Hematopoietic multipotent progenitor cell treated with erythropoietin and hydrocortisone succinate and interleukin-3 and kit ligand, for 8 days (in vitro differentiated cells): Measurements from ENCODE around the gene GALNT9.
"Not testable (repeated sequence)": the region's sequence is repeated elsewhere in the genome, so short reads cannot be mapped to it uniquely, and the experiment has no call there.

Experiments
- DNase-seq: peaks from one replicate; pipeline ENCODE4 v3.0.0-alpha.2; 2015

Gene GALNT9

DNA sequence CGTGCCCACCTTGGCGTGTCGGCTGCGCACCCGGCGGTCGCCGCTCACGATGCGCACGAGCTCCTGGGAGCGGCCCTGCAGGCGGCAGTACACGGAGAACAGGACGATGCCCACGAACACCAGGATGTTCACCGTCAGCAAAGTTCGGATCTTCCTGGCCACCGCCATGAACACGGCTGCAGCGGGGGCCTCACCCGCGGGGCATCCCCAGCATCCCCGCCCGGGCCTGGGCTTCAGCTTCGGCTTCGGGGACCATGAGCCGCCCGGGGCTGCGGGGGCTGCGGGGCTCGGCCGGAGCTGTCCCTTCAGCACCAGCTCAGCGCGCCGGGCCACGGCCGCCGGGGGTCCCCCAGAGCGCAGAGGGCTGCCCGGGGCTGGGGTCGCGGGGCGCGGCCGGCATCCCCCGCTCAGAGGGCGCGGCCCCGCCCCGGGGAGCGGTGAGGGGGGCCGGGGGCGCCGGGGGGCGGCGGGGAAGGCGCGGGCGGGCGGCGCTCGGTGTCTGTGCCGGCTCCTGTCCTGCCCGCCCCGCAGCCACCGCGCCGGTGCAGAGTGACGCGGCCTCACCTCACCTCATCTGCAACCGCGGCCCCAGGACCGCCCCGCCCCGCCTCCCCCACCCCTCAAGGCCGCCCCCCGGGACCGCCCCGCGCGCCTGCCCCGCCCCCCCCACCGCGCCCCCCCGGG, at the start of gene GALNT9:
Gene GALNT9, minus strand, starts transcription at position 554 of the 684 bp plus-strand sequence. Its CDS starts 386 bp downstream, at position 168.
- DNase-seq, result no peak

DNA sequence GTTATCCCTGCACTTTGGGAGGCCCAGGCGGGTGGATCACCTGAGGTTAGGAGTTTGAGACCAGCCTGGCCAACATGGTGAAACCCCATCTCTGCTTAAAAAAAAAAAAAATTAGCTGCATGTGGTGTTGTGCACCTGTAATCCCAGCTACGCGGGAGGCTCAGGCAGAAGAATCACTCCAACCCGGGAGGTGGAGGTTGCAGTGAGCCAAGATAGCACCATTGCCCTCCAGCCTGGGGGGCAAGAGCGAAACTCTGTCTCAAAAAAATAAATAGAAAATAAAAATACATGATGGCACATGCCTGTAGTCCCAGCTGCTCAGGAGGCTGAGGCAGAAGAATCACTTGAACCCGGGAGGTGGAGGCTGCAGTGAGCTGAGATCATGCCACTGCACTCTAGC, 49.7 kb upstream of the GALNT9 start:
- DNase-seq, result not testable (repeated sequence)

DNA sequence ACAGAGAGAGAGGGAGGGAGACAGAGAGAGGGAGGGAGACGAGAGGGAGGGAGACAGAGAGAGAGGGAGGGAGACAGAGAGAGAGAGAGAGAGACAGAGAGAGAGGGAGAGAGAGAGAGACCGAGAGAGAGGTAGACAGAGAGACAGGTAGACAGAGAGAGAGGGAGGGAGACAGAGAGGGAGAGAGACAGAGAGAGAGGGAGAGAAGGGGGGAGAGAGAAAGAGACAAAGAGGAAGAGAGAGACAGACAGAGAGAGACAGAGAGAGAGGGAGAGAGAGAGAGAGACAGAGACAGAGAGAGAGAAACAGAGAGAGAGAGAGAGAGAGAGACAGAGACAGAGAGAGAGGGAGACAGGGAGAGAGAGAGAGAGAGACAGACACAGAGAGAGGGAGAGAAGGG, 47.8 kb upstream of the GALNT9 start:
- no peak for DNase-seq

DNA sequence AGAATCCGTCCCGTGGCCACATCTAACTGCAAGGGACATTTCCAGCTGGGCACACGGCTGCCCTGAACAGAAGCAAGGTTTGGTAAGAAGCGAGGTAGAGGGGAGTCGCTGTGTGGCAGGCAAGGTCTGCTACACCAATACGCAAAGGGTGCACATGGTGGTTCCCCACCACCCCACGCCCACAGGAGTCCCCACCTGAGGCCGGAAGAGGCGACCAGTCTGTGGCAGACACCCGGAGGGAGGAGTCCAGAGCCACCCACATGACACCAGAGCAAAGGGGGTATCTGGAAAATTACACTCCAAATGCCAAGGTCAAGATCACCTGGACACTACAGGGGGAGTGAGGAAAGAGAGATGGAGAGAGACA, 47.1 kb upstream of the GALNT9 start:
- DNase-seq, result no peak

DNA sequence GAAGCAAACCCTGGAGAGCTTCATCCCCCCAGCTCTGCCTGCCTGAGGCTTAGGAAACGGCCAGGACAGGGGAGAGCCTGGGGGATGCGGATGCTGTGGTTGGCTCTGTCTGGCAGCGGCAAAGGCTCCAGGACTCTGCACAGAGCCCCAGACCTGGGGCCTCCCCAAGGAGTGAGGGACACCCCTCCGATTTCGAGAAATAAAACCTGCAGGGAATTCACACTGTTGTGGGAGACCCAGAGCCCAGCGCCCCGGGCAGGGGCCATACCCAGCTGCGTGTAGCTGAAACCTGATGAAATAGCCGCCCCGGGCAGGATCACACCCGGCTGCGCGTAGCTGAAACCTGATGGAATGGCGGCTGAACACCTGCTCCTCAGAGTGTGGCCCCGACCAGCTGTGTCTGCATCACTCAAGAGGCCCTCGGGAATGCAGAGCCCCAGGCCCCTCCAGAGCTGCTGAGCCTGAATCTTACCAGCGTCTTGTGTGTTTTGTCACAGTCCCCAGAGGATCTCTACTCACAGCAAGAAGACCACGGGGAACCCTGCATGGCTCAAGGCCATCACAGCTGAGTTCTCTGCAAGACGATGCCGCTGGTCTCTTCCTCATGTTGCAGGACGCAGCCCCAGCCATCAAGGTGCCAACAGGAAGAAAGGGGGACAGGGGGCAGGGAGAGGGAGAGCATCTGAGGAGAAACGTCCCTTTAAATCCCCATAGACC, 46.5 kb upstream of the GALNT9 start:
- no peak for DNase-seq

DNA sequence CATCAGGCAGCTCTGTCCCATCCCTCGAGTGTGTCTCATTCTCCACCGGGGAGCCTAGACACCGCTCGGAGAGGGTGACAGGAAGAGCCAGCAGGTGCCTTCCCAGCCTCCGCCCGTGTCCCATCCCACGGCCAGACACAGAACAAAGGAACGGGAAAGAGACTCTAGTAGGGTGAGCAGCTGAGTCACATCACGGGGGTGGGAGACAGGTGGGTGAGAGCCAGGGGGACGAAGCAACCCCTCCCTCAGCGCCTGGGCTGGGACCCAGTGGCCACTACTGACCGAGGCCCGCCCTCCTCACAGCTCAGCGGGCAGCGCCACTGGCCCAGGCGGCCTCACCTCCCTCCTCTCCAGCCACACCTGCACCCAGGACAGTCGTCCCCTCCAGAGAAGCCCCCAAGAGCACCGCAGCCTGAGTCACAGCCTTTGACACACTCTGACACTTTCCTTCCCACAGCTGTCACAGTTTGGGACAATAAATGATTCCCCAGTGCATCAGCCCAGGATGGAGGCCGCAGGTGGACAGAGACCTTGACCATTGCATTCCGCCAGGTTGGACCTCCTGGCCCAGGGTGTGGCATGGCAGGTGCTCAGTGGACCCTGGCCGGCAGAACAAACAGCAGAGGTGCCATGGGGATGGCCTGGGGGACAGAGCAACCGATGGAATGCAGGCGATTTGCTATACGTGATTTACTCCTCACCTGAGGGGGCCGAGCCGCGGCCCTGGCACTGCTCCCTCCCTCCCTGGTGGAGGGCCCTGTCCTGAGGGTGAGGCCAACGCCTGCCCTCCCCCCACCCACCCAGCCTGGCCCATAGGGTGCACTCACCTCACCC, 45.4 kb upstream of the GALNT9 start:
- no peak for DNase-seq

DNA sequence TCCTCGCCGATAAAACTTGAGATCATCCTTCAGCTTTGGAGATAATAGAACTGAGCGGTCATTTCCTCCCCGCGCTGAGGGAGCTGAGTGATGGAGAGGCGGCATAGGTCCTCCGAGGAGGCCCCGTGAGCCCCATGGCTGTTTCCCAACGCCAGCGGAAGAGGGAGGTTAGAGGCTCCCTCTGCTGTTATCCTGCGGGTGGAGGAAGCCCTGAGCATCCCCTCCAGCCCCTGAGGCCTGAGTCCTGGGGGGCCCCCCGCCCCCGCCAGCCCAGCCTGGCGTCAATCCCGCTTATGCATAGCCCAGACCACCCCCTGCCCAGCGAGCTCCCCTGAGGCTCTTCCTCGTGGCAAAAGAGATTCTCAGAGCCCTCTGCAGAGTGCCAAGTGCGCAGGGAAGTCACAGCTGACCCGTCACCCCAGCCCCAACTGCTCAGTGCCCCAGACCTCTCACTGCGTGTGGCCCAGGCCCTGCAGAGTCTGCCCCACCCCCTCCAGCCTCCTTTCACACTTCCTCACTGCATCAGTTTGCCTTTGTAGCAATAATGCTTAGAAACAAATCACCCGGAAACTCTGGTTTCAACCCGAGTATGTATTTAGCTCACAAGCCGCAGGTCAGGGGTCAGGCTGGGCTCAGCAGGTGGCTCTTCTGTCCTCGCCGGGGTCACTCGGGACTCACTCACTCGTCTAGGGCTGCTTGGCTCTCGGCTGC, 44.7 kb upstream of the GALNT9 start:
- no peak for DNase-seq

DNA sequence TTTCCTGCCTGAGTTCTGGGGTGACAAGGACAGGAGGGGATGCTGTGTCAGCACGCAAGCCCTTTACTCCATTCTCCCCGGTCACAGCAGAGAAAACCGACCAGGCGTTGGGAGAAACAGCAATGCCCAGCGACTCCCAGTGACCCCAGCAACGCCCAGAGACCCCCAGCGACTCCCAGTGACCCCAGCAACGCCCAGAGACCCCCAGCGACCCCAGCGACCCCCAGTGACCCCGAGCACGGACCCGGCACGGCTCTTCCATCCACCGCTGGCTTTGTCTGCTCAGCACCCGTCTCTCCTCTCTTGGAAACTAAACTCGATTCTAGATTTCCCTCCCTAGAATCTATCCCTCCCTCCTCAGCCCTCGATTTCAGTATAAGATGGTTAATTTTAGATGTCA, 38.5 kb upstream of the GALNT9 start:
- DNase-seq, result no peak

DNA sequence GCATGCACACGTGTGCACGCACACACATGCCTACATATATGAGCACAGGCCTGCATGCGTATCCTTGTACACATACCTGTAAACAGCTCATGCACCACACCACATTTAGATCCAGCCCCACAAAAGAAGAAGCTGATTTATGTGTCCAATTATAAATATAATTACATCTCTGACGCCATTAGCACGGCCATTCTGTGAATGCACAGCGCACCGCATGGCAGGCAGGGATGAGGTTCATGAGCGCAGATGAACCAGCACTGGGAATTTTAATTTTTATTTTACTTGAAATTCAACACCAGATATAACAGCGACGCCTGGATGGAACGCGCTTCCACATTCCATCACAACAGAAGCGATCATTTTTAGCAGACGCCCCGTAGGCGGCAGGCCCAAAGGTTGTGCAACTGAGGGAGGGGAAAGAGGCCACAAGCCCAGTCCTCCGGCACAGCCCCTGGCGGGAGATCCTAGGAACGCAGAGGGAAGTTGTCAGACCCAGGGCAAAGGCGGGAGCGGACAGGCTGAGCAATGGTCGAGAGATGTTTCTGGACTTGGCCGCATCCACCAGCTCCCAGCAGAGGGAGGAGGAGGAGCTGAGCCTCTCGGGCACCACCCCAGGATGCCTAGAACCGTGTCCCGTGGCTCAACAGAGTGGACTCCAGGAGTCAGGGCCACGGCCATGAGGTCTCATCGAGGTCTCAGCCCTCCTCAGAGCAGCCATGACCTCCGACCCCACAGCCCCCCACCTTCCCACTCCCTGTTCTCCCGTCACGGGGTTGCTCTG, 37.9 kb upstream of the GALNT9 start:
- no peak for DNase-seq

DNA sequence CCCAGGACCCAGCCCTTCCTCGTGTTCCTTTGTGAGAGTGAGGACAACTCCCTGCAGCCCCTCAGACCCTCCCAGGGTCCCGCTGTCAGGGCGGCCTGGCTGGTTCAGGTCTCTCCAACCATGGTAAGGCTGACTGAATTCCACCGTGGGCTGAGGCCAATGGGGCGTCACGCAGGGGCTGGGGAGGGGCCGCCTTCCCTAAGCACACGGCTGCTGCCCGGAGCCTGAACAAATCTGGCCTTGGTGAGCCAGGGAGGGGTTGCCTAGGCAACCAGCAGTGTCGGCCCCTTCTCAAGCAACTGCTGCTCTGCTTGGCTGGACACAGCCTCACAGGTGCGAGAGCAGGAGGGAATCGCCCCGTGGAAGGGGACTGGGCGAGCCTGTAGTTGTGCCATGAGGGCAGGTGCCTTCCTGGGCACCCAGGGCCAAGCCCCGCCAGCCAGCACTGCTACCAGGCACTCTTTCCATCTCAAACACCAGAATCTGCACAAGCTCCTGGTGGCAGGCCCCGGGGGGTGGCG, 37.0 kb upstream of the GALNT9 start:
- DNase-seq, result no peak

DNA sequence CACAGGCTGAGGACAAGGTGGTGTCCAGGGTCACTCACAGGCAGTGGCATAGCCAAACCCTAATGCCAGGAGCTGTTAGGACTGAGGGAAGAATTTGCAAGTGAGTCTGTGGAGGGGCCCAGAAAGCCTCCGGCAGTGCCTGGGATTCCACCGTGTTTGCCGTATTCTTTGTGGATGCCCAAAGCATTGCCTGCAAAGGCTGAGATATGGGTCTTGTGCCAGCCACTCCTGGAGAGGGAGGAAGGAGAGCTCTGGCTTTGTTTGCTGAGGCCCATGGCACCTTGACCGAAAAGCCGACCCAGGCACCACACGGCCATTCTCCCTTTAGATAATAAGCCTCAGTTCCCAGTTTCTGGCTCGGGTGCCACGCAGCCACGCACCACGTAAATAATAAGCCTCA, 35.8 kb upstream of the GALNT9 start:
- DNase-seq, result no peak

DNA sequence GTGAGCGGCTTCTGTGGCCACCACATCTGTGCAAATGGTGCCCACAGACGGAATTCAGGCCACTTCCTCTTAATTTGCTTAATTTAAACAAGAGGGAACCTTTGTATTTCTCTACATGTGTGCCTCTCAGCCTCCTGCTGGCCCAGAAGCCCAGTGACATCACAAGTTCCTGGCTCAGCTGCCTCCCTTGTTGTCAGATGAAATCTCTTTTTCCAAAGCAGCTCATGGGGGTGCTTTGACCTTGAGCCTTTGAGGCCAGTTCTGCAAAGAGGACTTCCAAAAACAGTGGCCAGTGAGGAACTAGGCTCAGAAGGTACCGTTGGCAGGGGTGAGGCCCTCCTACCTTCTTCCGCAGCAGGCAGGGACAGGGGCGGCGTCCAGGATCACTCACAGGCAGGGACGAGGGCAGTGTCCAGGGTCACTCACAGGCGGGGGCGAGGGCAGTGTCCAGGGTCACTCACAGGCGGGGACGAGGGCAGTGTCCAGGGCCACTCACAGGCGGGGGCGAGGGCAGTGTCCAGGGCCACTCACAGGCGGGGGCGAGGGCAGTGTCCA, 35.0 kb upstream of the GALNT9 start:
- DNase-seq, result no peak

DNA sequence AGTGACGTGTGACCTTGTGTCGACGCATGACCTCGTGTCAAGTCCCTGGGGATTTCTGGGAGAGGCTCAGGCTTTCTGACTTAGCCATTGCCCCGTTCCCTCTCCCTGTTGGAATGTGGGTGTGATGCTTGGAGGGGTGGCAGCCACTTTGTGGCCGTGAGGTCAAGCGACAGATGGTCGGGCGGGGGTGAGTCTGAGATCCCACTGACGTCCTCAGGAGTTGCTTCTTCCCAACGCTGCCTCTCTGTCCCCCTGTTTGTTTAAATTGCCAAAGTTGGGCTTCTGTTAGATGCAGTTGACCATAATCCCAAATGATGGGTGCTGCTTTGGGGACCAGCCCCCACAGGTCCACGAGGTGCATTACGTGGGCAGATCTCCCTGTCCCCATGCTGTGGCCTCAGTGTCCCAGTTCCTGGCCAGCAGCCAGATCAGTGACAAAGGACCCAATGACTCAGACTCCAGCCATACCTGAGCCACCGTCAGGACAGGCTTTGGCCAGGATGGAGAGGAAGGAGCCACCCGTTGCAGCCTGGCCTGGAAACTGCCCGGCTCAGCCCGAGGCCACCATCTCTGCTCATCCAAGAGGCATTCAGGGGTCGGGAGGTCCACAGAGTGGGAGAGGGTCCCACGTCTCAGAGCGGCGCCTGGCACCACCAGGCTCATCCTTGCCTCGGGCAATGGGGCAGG, 34.4 kb upstream of the GALNT9 start:
- no peak for DNase-seq

DNA sequence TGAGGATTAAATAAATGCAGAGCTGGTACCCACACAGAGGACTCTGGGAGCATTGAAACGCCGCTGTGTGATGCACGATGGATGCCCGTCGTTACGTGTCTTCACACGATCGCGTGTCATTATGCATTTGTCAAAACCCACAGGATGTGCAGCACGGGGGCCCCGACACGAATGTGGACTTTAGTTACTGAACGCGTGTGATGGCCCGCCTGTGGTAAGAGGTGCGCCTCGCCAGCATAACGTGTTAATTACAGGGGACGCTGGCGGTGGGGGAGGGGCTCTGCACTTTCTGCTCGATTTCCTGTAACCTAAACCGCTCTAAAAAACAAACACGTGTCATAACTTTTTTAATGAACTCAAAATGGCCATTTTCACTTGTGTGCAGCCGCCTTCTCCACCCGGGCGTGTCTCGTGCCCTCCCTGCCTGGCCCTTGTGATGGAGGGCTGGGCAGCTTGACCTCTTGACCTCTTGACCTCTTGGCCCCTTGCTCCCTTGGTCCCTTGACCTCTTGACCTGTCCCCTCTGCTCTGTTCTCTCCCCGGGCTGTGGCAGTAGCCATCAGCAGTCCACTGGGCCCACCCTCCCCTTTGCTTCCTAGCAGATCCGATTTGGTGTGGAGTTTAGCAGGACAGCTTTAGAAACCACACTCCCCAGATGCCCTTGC, 33.7 kb upstream of the GALNT9 start:
- no peak for DNase-seq

DNA sequence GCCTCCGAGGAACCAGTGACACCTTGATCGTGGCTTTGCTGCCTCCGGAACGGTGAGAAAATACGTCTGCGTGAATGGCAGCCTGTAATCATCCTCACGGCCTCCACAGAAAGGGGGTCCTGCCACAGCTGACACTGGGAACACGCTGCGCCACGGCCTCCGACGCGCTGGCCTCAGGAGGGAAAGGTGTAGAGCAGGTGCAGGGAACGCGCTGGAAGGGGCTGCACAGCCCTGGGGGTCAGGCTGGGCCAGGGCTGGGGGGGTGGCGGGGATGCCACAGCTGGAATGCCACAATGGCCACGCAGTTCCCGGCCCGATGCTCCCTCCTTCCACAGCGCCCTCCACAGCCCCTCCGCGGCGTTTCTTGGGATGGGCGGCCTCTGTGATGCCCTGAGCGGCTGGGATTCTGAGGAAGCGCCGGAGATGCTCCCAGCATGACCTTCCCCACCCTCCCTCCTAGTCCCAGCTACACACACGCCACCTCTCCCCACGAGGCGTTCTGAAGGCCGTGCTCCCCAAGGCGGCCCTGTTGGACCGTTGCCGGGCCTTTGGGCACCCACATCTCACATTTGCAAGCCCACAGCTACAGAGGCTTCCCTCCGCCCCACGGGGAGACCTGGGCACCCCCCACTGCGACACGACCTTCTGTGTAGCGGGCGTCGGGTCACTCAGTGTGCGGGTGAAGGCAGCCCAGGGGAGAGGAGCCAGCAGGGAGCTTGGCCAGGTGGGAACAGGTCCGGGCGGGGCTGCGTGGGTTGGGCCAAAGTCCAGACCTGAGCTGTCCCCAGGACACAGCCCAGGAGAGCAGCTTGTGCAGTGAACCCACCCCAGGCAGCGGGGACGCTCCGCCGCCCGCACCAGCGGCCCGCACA, 31.8 kb upstream of the GALNT9 start:
- no peak for DNase-seq

DNA sequence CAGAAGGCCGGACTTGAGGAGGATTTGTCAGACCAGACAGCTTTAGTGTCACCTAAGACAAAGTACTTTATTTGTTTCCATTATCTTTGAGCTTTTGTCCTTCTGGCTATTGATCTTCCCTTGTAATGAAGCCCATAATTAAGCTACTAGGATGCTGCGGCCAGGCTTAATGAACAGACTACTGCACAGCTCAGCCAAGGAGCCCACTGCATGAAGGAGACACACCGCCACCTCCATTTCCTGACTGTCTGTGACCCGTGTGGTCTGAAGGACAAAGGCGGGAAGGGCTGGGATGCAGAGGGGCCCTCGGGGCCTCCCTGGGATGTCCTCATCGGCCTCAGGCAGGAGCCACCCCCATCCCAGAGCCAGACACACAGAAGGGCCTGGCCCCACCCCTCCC, 31.0 kb upstream of the GALNT9 start:
- DNase-seq, result no peak

DNA sequence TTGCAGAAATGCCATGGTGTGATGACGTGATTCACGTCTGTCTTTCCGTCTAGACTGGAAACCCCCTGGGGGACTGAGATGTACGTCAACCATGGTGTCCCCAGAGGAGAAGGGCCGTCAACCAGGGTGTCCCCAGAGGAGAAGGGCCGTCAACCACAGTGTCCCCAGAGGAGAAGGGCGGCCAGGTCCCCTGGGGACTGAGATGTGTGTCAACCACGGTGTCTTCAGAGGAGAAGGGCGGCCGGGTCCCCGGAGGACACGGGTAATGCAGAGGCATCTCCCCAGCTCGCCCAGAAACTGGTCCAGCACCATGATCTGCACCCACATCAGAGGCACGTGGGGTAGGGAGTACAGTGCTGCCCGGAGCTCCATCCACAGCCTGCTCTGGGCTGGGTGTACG, 30.6 kb upstream of the GALNT9 start:
- no peak for DNase-seq

DNA sequence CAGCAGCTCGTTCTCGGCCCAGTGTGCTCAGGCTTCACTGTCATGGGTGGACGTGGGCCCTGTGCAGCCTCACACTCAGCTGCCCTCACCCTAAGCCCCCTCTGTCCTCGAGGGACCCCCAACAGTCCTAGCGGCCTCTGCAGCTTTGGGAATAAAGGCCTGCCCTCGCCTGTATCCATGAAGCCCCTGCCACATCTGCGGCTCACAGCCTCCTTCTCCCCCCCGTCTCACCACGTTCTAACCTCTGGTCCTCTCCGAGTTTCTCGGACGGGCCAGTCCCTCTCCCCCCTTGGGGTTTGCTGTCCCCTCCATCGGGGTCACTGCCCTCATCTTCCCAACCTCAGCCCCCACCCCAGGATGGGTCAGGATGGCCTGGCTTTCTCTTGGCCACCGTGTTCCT, 30.2 kb upstream of the GALNT9 start:
- no peak for DNase-seq
